ENCODE data around the gene ZNF654. TPM values are rescaled to one million over a fixed set of nuclear protein-coding genes. Genes with fewer than 3 reads are reported as not detected.

The ZNF654 gene
- total RNA-seq, 4 donors from 2014 or later = 9.0 to 22.9 (median 11.3) TPM

- Histone ChIP-seq H3K27ac (no peak overlapping the region), H3K9me3 (no peaks in the 10 kb centered on the region), H3K36me3 (no peaks in the 10 kb centered on the region), H3K4me1 (no peaks in the 10 kb centered on the region), H3K4me3 (no peak overlapping the region), H3K27me3 (no peaks in the 10 kb centered on the region)
- TF ChIP-seq EP300 (IDR thresholded peaks at IDR 0.05) (no peak), CTCF (IDR thresholded peaks at IDR 0.05) (no peak)
- 55% methylated on average over 3 of the region's 3 CpGs for WGBS
- no peak for DNase-seq (ENCODE audit: low spot score in 2 of 2)
Observed at GRCh38 chr3:88192631-88193030, 133.6 kb downstream of the ZNF654 start.

Other genes starting within 250 kb of the ZNF654 start
- gene CGGBP1, start 250 bp upstream of the ZNF654 start, total RNA-seq = 10 to 100 TPM; 34.1 to 59.5 (median 42.6) TPM
- 10 to 100 TPM; 14.1 to 30.8 (median 18.4) TPM for gene C3orf38, start 90.7 kb downstream of the ZNF654 start, total RNA-seq

All from suprapubic skin (tissue), 4 donors.